Activated T-cell treated with anti-CD3 and anti-CD28 coated beads, Interleukin-2, amount 50 U/mL, for 24 hours (primary cell): ENCODE data around the gene RAB7B.

Source experiments
- DNase-seq: peaks from one replicate; pipeline ENCODE4 v3.0.0-alpha.2; 2020
- H3K27ac Mint-ChIP-seq: 2 replicates; pipeline ENCODE4 v1.8.0; 2020; ENCODE audit warnings: mild to moderate bottlenecking, mixed read lengths
- H3K27me3 Mint-ChIP-seq: 2 replicates; pipeline ENCODE4 v1.8.0; 2020; ENCODE audit warnings: mixed read lengths
- H3K36me3 Mint-ChIP-seq: 2 replicates; pipeline ENCODE4 v1.8.0; 2020; ENCODE audit warnings: low read depth, mixed read lengths
- H3K4me1 Mint-ChIP-seq: 2 replicates; pipeline ENCODE4 v1.8.0; 2020; ENCODE audit warnings: low read depth, mixed read lengths
- H3K4me3 Mint-ChIP-seq: 2 replicates; pipeline ENCODE4 v1.8.0; 2020; ENCODE audit warnings: mild to moderate bottlenecking, moderate library complexity, mixed read lengths
- H3K9me3 Mint-ChIP-seq: 2 replicates; pipeline ENCODE4 v1.8.0; 2020; ENCODE audit warnings: mixed read lengths

RAB7B gene

DNA sequence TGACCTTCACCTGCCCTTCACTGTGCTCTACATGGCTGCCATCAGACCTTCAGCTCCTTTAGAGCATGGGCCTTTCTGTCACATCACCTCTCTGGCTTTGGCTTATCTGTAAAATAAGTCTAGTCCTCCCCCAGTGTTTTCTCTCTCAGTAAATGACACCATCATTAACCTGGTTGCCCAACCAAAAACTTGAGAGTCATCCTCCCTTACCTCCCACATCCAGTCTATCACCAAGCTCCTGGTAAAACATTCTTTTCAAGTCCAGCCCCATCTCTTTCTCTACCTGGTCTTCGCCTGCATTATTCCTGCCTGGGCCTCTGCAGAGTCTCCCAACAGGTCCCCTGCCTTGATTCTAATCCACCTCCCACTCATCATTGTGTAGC lies 73.0 kb downstream of the RAB7B start:
- no peak for DNase-seq
- no peaks in the 10 kb centered on the region for H3K36me3 Mint-ChIP-seq
- H3K9me3 Mint-ChIP-seq: no peaks in the 10 kb centered on the region
- no peak overlapping the region for H3K27ac Mint-ChIP-seq
- no peaks in the 10 kb centered on the region for H3K4me1 Mint-ChIP-seq
- peaks cover 5% of the 10 kb centered on the region for H3K27me3 Mint-ChIP-seq
- H3K4me3 Mint-ChIP-seq: no peak overlapping the region

DNA sequence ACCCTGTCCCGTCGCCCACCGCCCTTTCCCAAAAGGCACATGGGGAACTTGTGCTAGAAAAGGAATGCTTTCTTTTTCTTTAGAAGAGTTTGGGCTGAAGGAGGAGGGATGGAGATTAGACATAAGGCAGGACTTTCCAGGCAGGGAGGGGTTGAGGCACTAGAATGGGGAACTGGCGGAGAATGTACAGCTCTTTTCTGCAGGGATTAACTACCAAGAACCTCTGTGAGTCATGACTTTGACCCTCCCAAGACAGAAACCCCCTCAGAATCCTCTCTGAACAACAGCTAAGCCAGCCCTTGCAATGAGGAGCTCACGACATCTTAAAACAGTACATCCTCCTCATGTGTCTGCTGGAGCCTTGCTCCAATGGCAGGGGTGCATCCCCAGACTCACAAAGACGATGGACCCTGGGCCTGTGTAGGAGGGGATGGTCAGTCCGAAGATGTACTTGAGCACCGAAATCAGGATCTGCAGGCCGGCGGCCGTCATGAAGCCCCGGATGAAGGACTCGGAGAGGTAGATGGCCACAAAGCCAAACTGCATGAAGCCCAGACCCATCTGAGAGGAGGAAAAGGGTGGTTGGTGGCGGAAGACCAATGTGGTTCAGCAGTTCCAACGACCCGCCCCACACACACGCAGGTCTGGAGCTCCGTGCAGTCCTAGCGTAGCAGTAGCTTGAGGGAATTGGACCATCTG lies 73.5 kb downstream of the RAB7B start:
- H3K4me3 Mint-ChIP-seq: no peak overlapping the region
- peaks cover 5% of the 10 kb centered on the region for H3K27me3 Mint-ChIP-seq
- H3K36me3 Mint-ChIP-seq: no peaks in the 10 kb centered on the region
- H3K27ac Mint-ChIP-seq: no peak overlapping the region
- no peak for DNase-seq
- H3K9me3 Mint-ChIP-seq: no peaks in the 10 kb centered on the region
- no peaks in the 10 kb centered on the region for H3K4me1 Mint-ChIP-seq

DNA sequence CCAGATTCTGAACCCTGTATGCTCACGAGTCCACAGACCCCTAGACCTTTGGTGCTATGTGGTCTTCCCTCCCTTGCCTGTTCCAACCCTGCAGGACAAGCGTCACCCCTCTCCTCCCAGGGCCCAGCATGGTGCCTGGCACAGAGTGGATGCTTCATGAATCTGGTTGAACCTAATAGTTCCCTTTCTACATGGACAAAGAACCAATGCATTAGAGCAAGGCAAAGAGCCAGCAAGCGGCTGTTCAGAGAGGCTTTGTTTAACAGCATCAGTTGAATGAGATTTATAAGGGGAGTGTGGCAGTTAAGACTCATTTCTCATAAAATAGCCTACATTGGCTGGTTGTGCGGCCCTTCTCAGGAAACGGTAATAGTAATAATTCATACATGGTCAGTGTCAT lies 74.9 kb downstream of the RAB7B start:
- DNase-seq: no peak
- Mint-ChIP-seq H3K9me3 (no peaks in the 10 kb centered on the region), H3K27me3 (peaks cover 1% of the 10 kb centered on the region), H3K36me3 (no peaks in the 10 kb centered on the region), H3K4me1 (no peaks in the 10 kb centered on the region), H3K4me3 (no peak overlapping the region), H3K27ac (no peak overlapping the region)

DNA sequence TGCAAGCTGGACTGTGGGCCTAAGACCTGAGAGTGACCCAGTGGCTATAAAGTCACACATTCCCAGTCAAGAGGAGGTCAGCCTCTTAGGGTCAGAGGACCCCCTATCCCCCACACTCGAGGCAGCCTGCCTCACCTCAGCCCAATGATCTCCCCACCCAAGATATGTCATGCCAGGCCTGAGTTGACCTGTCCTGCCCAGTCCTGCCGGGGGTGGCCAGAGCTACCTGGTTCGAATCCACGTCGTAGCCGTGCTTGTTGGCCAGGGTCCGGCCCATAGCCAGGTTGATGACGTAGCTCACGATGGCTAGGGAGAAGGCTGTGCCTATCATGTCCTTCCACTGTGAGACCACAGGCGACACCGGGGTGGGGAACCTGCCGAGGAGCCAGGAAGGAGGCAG lies 75.5 kb downstream of the RAB7B start:
- Mint-ChIP-seq H3K4me1 (no peaks in the 10 kb centered on the region), H3K36me3 (no peaks in the 10 kb centered on the region), H3K27me3 (no peaks in the 10 kb centered on the region), H3K27ac (no peak overlapping the region), H3K9me3 (no peaks in the 10 kb centered on the region), H3K4me3 (no peak overlapping the region)
- no peak for DNase-seq

DNA sequence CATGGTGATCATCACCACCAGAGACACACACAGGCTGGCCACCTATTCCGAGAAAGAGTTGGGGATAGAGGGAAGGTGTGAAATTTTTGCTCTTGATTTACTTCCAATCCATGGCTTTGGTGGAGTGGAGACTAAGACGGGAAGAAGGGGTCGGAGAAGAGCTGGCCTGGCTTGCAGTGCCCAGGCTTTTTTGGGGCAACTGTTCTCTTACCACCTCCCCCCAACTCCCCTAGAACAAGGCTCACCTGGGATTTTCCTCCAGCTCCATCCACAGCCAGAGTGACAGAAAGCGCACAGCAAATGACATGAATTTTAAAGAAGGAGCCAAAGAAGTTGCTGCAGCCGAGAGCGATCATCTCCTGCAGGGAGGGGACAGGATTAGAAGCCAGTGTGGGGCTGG lies 75.9 kb downstream of the RAB7B start:
- no peaks in the 10 kb centered on the region for H3K36me3 Mint-ChIP-seq
- no peak overlapping the region for H3K27ac Mint-ChIP-seq
- no peaks in the 10 kb centered on the region for H3K27me3 Mint-ChIP-seq
- DNase-seq: no peak
- H3K4me1 Mint-ChIP-seq: no peaks in the 10 kb centered on the region
- no peak overlapping the region for H3K4me3 Mint-ChIP-seq
- no peaks in the 10 kb centered on the region for H3K9me3 Mint-ChIP-seq
